PC-3 (cell line): Measurements from ENCODE around the gene MRLN.

Source experiments
- CTCF ChIP-seq: fragments of 300-600 bp; sonication (generic); conservative IDR thresholded peaks from 2 replicates; pipeline ENCODE4 v1.5.1; 2017; ENCODE audit warnings: antibody characterized with exemption, low read depth, mild to moderate bottlenecking, low read length
- EZH2 ChIP-seq: fragments of 300-600 bp; sonication (generic); IDR thresholded peaks from one replicate; pipeline ENCODE4 v1.6.1; 2017; ENCODE audit warnings: antibody characterized with exemption, mild to moderate bottlenecking, low read length; ENCODE audit not compliant: unreplicated experiment

GRCh38 chr10:59698326-59698725, 54.9 kb downstream of the MRLN start:
- no peak for TF ChIP-seq CTCF
- no peak for TF ChIP-seq EZH2
